ENCODE measurements around the gene CLIC4. TPM values are rescaled to one million over a fixed set of nuclear protein-coding genes. Genes with fewer than 3 reads are reported as not detected.
"Not testable (repeated sequence)": the region's sequence is repeated elsewhere in the genome, so short reads cannot be mapped to it uniquely, and the experiment has no call there.

The CLIC4 gene
- total RNA-seq, 1 experiment from 2014 or later, result 230 TPM

DNA sequence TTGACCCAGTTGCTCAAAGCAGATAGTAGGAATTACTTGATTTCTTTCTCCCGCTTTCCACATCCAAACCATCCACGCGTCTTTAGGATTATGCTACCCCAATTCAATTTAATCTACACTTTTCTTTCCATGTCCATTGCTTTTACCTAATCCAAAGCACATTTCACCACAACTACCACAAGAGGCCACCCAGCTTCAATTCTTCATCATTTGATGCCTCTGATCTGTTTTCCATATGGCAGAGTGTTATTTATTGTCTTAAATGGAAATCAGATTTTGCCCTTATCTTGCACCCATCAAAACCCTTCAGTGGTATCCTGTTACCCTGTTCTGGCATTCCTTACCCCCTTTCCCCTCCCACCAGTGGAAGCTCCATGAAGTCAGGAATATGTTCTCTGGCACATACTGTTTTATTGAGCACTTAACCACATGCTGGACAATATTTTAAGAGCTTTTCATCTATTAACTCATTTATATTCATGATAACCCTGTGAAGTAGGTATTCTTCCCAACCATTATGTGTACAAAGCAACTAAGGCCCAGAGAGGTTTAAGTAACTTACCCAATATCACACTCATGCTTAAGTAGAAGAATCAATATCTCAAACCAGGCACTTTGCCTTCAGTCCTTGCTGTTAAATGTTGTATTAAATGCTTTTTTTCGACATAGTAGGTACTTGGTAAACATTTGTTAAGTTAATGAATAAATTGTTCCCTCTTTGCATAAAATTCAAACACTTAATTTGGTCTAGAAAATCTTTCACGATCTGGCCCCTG, 34.6 kb downstream of the CLIC4 start:
- H4K91ac ChIP-seq (ENCODE audit: insufficient read length, low read depth, low read length), result no peak overlapping the region
- no peak overlapping the region for H2BK20ac ChIP-seq (ENCODE audit: low read depth, low read length, poor library complexity, severe bottlenecking)
- no peak overlapping the region for H2BK12ac ChIP-seq (ENCODE audit: insufficient read length, low read depth, low read length)
- H2BK15ac ChIP-seq (ENCODE audit: low read depth, low read length), result no peak overlapping the region
- no peaks in the 10 kb centered on the region for H3K27me3 ChIP-seq (ENCODE audit: insufficient read depth, low read length)
- peaks cover 39% of the 10 kb centered on the region; the same call in 1 of the 2 replicates for H3K79me2 ChIP-seq (ENCODE audit: insufficient read depth, low read length)
- H2BK120ac ChIP-seq (ENCODE audit: low read depth, low read length, poor library complexity, severe bottlenecking), result no peak overlapping the region
- no peak overlapping the region for H3K56ac ChIP-seq (ENCODE audit: insufficient read length, low read depth, low read length)
- no peak for DNase-seq
- no peak overlapping the region for H4K5ac ChIP-seq (ENCODE audit: insufficient read length, low read depth, low read length)
- H3K4me2 ChIP-seq (ENCODE audit: insufficient read depth, insufficient read length, low read length), result no peak overlapping the region
- no peak overlapping the region for H3K18ac ChIP-seq (ENCODE audit: insufficient read length, low read depth, low read length)
- H3K23me2 ChIP-seq (ENCODE audit: insufficient read length, low read depth, low read length, poor library complexity, severe bottlenecking), result no peaks in the 10 kb centered on the region
- no peak overlapping the region for H3K23ac ChIP-seq (ENCODE audit: insufficient read length, low read depth, low read length)
- no peaks in the 10 kb centered on the region for H3K9me3 ChIP-seq (ENCODE audit: control insufficient read depth, low read depth, low read length)
- Mint-ChIP-seq H3K27ac (peak overlapping the region in 2 of 3 experiments; percentile 2 to 5; a peak in 3 of 7 replicates), H3K4me3 (no peak overlapping the region), H3K27me3 (ENCODE audit: low read depth) (no peaks in the 10 kb centered on the region), H3K36me3 (ENCODE audit: insufficient read depth in 1 of 3, low read depth in 3 of 3) (peaks cover 0 to 5% (median 3%) of the 10 kb centered on the region in 3 experiments; a peak in 3 of 7 replicates), H3K9me3 (no peaks in the 10 kb centered on the region; a peak in 1 of 5 replicates), H3K4me1 (peaks cover 15% of the 10 kb centered on the region in 2 experiments)
- peaks cover 10% of the 10 kb centered on the region for H3K79me1 ChIP-seq (ENCODE audit: insufficient read depth, low read depth, low read length, poor library complexity, severe bottlenecking)
- H3K14ac ChIP-seq (ENCODE audit: insufficient read depth, low read length), result no peak overlapping the region
- H3T11ph ChIP-seq (ENCODE audit: low read length), result no peak overlapping the region
- H2AFZ ChIP-seq (ENCODE audit: low read length), result no peak overlapping the region
- H3K4ac ChIP-seq (ENCODE audit: low read depth, low read length), result no peak overlapping the region
- H3K4me1 ChIP-seq (ENCODE audit: insufficient read depth, low read length), result no peaks in the 10 kb centered on the region; the same call in 1 of the 2 replicates
- H3K9ac ChIP-seq (ENCODE audit: extremely low read depth, insufficient read length, low read length), result no peak overlapping the region
- H3K27ac ChIP-seq (ENCODE audit: insufficient read length, low read depth, low read length), result no peak overlapping the region
- H2BK5ac ChIP-seq (ENCODE audit: insufficient read length, low read length), result no peak overlapping the region
- H4K8ac ChIP-seq (replicated peaks; ENCODE audit: insufficient read length, low read depth, low read length), result no peak overlapping the region
- no peaks in the 10 kb centered on the region for H4K20me1 ChIP-seq (ENCODE audit: control insufficient read depth, insufficient read depth, insufficient read length)
- TF ChIP-seq, protein P1, sequence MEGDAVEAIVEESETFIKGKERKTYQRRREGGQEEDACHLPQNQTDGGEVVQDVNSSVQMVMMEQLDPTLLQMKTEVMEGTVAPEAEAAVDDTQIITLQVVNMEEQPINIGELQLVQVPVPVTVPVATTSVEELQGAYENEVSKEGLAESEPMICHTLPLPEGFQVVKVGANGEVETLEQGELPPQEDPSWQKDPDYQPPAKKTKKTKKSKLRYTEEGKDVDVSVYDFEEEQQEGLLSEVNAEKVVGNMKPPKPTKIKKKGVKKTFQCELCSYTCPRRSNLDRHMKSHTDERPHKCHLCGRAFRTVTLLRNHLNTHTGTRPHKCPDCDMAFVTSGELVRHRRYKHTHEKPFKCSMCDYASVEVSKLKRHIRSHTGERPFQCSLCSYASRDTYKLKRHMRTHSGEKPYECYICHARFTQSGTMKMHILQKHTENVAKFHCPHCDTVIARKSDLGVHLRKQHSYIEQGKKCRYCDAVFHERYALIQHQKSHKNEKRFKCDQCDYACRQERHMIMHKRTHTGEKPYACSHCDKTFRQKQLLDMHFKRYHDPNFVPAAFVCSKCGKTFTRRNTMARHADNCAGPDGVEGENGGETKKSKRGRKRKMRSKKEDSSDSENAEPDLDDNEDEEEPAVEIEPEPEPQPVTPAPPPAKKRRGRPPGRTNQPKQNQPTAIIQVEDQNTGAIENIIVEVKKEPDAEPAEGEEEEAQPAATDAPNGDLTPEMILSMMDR (conservative IDR thresholded peaks at IDR 0.05), result no peak
- H2AK5ac ChIP-seq (ENCODE audit: insufficient read length, low read length), result no peak overlapping the region
- WGBS (ENCODE audit: extremely low coverage, insufficient read length, low lambda C conversion rate), result 100% methylated on average over 2 of the region's 5 CpGs

DNA sequence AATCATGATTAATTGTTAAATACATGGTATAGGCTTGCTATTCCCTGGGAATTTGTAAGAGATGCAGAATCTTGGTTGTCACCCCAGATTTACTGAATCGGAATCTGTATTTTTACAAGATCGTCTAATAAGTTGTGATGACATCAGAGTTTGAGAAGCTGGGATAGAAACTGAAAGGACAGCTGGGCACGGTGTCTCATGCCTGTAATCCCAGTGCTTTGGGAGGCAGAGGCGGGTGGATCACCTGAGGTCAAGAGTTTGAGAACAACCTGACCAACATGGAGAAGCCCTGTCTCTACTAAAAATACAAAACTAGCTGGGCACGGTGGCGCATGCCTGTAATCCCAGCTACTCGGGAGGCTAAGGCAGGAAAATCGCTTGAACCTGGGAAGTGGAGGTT, 35.4 kb downstream of the CLIC4 start:
- not testable (repeated sequence) for H2AK5ac ChIP-seq (ENCODE audit: insufficient read length, low read length); H4K8ac ChIP-seq (replicated peaks; ENCODE audit: insufficient read length, low read depth, low read length); H3K23ac ChIP-seq (ENCODE audit: insufficient read length, low read depth, low read length); H3K27me3 Mint-ChIP-seq (ENCODE audit: low read depth); H3K4ac ChIP-seq (ENCODE audit: low read depth, low read length); H3K4me2 ChIP-seq (ENCODE audit: insufficient read depth, insufficient read length, low read length); H3K4me3 Mint-ChIP-seq; H3K23me2 ChIP-seq (ENCODE audit: insufficient read length, low read depth, low read length, poor library complexity, severe bottlenecking); H4K5ac ChIP-seq (ENCODE audit: insufficient read length, low read depth, low read length); H3K36me3 Mint-ChIP-seq (ENCODE audit: insufficient read depth in 1 of 3, low read depth in 3 of 3); H3K56ac ChIP-seq (ENCODE audit: insufficient read length, low read depth, low read length); H3K9me3 Mint-ChIP-seq; H3T11ph ChIP-seq (ENCODE audit: low read length); H3K18ac ChIP-seq (ENCODE audit: insufficient read length, low read depth, low read length); H3K4me1 ChIP-seq (ENCODE audit: insufficient read depth, low read length); H2BK15ac ChIP-seq (ENCODE audit: low read depth, low read length); H3K27me3 ChIP-seq (ENCODE audit: insufficient read depth, low read length); H2BK120ac ChIP-seq (ENCODE audit: low read depth, low read length, poor library complexity, severe bottlenecking); H2AFZ ChIP-seq (ENCODE audit: low read length); DNase-seq; H4K20me1 ChIP-seq (ENCODE audit: control insufficient read depth, insufficient read depth, insufficient read length); H3K9me3 ChIP-seq (ENCODE audit: control insufficient read depth, low read depth, low read length); H2BK5ac ChIP-seq (ENCODE audit: insufficient read length, low read length); H2BK20ac ChIP-seq (ENCODE audit: low read depth, low read length, poor library complexity, severe bottlenecking); H3K9ac ChIP-seq (ENCODE audit: extremely low read depth, insufficient read length, low read length); H2BK12ac ChIP-seq (ENCODE audit: insufficient read length, low read depth, low read length); H4K91ac ChIP-seq (ENCODE audit: insufficient read length, low read depth, low read length); H3K27ac ChIP-seq (ENCODE audit: insufficient read length, low read depth, low read length); H3K14ac ChIP-seq (ENCODE audit: insufficient read depth, low read length)
- H3K79me2 ChIP-seq (ENCODE audit: insufficient read depth, low read length), result peaks cover 41% of the 10 kb centered on the region; the same call in 1 of the 2 replicates
- Mint-ChIP-seq H3K27ac (0 out of 7 replicates have a peak overlapping the region, but pooled peaks of 1 of the 3 experiments have one; percentile 5), H3K4me1 (peaks cover 11 to 12% of the 10 kb centered on the region in 2 experiments)
- no CpG with 5 or more reads among the region's 8 CpGs for WGBS (ENCODE audit: extremely low coverage, insufficient read length, low lambda C conversion rate)
- peaks cover 13% of the 10 kb centered on the region for H3K79me1 ChIP-seq (ENCODE audit: insufficient read depth, low read depth, low read length, poor library complexity, severe bottlenecking)

Measured in H9 (cell line).